ENCODE data around the gene SASH1.

DNA sequence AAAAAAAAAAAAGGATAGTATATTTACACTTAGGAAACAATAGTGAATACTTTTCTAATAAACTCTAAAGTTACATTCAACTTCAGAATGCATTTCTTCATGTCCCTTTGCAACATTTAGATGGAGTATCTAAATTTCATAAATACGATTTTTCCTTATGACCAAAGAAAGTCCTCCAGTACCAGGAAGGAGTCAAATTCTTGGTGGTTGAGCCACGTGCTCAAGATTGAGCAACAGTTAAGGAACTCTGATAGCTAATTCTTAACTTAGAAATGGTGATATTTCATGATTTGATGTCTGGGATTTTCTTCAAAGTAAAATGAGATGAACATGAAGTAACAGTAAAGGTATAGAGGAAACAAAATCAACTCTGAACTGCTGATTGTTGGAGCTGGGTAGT, 92.7 kb downstream of the SASH1 start:
- TF ChIP-seq, protein P1, sequence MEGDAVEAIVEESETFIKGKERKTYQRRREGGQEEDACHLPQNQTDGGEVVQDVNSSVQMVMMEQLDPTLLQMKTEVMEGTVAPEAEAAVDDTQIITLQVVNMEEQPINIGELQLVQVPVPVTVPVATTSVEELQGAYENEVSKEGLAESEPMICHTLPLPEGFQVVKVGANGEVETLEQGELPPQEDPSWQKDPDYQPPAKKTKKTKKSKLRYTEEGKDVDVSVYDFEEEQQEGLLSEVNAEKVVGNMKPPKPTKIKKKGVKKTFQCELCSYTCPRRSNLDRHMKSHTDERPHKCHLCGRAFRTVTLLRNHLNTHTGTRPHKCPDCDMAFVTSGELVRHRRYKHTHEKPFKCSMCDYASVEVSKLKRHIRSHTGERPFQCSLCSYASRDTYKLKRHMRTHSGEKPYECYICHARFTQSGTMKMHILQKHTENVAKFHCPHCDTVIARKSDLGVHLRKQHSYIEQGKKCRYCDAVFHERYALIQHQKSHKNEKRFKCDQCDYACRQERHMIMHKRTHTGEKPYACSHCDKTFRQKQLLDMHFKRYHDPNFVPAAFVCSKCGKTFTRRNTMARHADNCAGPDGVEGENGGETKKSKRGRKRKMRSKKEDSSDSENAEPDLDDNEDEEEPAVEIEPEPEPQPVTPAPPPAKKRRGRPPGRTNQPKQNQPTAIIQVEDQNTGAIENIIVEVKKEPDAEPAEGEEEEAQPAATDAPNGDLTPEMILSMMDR (IDR thresholded peaks at IDR 0.05), result no peak
- TF ChIP-seq, protein P2, sequence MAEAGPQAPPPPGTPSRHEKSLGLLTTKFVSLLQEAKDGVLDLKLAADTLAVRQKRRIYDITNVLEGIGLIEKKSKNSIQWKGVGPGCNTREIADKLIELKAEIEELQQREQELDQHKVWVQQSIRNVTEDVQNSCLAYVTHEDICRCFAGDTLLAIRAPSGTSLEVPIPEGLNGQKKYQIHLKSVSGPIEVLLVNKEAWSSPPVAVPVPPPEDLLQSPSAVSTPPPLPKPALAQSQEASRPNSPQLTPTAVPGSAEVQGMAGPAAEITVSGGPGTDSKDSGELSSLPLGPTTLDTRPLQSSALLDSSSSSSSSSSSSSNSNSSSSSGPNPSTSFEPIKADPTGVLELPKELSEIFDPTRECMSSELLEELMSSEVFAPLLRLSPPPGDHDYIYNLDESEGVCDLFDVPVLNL (CRISPR knock-in tag; IDR thresholded peaks at IDR 0.05; ENCODE audit: borderline replicate concordance, low read depth), result no peak
- TF ChIP-seq, protein P3, sequence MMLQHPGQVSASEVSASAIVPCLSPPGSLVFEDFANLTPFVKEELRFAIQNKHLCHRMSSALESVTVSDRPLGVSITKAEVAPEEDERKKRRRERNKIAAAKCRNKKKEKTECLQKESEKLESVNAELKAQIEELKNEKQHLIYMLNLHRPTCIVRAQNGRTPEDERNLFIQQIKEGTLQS (CRISPR knock-in tag; conservative IDR thresholded peaks at IDR 0.05), result no peak
- TF ChIP-seq CREM (CRISPR knock-in tag; IDR thresholded peaks at IDR 0.05), result no peak
- TF ChIP-seq, protein P4, sequence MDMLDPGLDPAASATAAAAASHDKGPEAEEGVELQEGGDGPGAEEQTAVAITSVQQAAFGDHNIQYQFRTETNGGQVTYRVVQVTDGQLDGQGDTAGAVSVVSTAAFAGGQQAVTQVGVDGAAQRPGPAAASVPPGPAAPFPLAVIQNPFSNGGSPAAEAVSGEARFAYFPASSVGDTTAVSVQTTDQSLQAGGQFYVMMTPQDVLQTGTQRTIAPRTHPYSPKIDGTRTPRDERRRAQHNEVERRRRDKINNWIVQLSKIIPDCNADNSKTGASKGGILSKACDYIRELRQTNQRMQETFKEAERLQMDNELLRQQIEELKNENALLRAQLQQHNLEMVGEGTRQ (CRISPR knock-in tag; IDR thresholded peaks at IDR 0.05), result no peak
- TF ChIP-seq, protein P5, sequence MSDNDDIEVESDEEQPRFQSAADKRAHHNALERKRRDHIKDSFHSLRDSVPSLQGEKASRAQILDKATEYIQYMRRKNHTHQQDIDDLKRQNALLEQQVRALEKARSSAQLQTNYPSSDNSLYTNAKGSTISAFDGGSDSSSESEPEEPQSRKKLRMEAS (CRISPR knock-in tag; IDR thresholded peaks at IDR 0.05), result no peak
- TF ChIP-seq, protein P6, sequence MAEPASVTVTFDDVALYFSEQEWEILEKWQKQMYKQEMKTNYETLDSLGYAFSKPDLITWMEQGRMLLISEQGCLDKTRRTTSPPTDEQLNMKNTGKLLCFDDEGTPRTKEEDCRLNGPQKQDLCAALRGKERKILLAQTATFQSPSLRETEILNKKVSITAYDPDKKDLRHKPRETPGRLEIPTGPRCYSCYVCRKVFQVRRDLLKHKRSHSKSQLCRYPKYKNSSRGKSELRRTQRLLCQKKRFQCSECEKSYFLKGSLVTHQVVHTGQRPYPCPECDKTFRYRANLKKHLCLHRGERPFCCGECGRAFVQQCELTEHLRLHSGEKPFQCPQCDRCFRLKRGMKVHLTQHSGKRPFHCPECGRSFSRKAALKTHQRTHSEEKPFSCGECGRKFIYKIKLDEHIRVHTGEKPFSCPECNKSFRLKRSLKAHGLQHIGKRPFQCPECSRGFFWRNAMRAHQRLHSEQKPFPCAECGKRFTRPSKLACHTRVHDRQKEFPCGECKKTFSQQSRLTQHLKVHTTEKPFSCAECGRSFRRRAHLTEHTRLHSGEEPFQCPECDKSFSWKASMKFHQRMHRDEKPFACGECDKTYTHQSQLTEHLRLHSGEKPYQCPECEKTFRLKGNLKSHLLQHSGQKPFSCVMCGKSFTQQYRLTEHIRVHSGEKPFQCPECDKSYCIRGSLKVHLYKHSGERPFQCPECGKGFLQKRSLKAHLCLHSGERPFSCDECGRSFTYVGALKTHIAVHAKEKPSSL (CRISPR knock-in tag; conservative IDR thresholded peaks at IDR 0.05), result no peak
- TF ChIP-seq ELF4 (CRISPR knock-in tag; IDR thresholded peaks at IDR 0.05; ENCODE audit: low read depth), result no peak
- no peak for TF ChIP-seq NFYB (CRISPR knock-in tag; conservative IDR thresholded peaks at IDR 0.05; ENCODE audit: low read depth)
- TF ChIP-seq, protein P7, sequence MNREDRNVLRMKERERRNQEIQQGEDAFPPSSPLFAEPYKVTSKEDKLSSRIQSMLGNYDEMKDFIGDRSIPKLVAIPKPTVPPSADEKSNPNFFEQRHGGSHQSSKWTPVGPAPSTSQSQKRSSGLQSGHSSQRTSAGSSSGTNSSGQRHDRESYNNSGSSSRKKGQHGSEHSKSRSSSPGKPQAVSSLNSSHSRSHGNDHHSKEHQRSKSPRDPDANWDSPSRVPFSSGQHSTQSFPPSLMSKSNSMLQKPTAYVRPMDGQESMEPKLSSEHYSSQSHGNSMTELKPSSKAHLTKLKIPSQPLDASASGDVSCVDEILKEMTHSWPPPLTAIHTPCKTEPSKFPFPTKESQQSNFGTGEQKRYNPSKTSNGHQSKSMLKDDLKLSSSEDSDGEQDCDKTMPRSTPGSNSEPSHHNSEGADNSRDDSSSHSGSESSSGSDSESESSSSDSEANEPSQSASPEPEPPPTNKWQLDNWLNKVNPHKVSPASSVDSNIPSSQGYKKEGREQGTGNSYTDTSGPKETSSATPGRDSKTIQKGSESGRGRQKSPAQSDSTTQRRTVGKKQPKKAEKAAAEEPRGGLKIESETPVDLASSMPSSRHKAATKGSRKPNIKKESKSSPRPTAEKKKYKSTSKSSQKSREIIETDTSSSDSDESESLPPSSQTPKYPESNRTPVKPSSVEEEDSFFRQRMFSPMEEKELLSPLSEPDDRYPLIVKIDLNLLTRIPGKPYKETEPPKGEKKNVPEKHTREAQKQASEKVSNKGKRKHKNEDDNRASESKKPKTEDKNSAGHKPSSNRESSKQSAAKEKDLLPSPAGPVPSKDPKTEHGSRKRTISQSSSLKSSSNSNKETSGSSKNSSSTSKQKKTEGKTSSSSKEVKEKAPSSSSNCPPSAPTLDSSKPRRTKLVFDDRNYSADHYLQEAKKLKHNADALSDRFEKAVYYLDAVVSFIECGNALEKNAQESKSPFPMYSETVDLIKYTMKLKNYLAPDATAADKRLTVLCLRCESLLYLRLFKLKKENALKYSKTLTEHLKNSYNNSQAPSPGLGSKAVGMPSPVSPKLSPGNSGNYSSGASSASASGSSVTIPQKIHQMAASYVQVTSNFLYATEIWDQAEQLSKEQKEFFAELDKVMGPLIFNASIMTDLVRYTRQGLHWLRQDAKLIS (CRISPR knock-in tag; IDR thresholded peaks at IDR 0.05; ENCODE audit: borderline replicate concordance), result no peak
- TF ChIP-seq, protein P8, sequence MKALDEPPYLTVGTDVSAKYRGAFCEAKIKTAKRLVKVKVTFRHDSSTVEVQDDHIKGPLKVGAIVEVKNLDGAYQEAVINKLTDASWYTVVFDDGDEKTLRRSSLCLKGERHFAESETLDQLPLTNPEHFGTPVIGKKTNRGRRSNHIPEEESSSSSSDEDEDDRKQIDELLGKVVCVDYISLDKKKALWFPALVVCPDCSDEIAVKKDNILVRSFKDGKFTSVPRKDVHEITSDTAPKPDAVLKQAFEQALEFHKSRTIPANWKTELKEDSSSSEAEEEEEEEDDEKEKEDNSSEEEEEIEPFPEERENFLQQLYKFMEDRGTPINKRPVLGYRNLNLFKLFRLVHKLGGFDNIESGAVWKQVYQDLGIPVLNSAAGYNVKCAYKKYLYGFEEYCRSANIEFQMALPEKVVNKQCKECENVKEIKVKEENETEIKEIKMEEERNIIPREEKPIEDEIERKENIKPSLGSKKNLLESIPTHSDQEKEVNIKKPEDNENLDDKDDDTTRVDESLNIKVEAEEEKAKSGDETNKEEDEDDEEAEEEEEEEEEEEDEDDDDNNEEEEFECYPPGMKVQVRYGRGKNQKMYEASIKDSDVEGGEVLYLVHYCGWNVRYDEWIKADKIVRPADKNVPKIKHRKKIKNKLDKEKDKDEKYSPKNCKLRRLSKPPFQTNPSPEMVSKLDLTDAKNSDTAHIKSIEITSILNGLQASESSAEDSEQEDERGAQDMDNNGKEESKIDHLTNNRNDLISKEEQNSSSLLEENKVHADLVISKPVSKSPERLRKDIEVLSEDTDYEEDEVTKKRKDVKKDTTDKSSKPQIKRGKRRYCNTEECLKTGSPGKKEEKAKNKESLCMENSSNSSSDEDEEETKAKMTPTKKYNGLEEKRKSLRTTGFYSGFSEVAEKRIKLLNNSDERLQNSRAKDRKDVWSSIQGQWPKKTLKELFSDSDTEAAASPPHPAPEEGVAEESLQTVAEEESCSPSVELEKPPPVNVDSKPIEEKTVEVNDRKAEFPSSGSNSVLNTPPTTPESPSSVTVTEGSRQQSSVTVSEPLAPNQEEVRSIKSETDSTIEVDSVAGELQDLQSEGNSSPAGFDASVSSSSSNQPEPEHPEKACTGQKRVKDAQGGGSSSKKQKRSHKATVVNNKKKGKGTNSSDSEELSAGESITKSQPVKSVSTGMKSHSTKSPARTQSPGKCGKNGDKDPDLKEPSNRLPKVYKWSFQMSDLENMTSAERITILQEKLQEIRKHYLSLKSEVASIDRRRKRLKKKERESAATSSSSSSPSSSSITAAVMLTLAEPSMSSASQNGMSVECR (CRISPR knock-in tag; IDR thresholded peaks at IDR 0.05; ENCODE audit: borderline replicate concordance), result no peak
- TF ChIP-seq, protein P9, sequence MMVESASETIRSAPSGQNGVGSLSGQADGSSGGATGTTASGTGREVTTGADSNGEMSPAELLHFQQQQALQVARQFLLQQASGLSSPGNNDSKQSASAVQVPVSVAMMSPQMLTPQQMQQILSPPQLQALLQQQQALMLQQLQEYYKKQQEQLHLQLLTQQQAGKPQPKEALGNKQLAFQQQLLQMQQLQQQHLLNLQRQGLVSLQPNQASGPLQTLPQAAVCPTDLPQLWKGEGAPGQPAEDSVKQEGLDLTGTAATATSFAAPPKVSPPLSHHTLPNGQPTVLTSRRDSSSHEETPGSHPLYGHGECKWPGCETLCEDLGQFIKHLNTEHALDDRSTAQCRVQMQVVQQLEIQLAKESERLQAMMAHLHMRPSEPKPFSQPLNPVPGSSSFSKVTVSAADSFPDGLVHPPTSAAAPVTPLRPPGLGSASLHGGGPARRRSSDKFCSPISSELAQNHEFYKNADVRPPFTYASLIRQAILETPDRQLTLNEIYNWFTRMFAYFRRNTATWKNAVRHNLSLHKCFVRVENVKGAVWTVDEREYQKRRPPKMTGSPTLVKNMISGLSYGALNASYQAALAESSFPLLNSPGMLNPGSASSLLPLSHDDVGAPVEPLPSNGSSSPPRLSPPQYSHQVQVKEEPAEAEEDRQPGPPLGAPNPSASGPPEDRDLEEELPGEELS (CRISPR knock-in tag; IDR thresholded peaks at IDR 0.05), result no peak

Data from WTC11 (cell line).